Measurements from ENCODE around the gene NHLH1.
"Not testable (repeated sequence)": the region's sequence is repeated elsewhere in the genome, so short reads cannot be mapped to it uniquely, and the experiment has no call there.

Gene NHLH1

DNA sequence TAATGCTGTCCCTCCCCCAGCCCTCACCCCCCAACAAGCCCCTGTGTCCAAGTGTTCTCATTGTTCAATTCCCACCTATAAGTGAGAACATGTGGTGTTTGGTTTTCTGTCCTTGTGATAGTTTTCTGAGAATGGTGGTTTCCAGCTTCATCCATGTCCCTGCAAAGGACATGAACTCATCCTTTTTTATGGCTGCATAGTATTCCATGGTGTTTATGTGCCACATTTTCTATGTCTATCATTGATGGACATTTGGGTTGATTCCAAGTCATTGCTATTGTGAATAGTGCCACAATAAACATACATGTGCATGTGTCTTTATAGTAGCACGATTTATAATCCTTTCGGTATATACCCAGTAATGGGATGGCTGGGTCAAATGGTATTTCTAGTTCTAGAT, 17.9 kb downstream of the NHLH1 start:
- DNase-seq: not testable (repeated sequence)

DNA sequence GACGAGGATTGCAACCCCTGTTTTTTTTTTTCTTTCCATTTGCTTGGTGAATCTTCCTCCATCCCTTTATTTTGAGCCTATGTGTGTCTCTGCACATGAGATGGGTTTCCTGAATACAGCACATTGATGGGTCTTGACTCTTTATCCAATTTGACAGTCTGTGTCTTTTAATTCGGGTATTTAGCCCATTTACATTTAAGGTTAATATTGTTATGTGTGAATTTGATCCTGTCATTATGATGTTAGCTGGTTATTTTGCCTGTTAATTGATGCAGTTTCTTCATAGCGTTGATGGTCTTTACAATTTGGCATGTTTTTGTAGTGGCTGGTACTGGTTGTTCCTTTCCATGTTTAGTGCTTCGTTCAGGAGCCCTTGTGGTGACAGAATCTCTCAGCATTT, 21.5 kb downstream of the NHLH1 start:
- not testable (repeated sequence) for DNase-seq

DNA sequence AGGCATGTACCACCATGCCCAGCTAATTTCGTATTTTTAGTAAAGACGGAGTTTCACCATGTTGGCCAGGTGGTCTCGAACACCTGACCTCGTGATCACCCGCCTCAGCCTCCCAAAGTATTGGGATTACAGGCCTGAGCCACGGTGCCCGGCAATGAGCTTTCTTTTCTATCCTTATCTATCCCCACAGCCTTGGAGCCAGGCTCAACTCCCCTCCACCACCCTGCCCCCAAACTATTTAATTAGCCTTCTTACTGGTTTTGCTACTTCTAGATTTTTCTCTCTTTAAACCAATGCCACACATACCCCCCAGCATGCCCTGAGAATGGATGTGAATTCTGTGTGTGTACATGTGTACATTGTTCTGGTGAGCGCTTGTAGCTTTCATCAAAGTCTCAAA, 27.8 kb downstream of the NHLH1 start:
- no peak for DNase-seq

DNA sequence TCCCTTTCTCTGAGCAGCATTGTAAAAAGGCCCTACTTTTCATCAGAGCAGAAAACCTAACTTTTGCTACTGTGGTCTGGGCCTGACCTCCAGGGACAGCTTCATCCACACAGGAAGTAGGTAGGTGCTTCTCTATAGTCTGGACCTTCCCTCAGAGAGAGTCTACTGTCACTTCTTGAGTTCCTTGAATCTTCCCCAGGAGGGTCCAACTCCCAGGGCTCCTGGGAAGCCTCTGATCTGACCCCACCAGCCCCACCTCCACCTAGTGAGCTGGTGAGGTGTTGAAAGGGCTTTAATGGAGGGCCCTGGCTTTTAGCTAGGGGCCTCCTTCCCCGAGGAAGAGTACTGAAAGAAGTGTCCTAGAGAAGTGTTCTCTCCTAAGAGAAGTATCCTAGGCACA, 30.8 kb downstream of the NHLH1 start:
- DNase-seq: no peak

DNA sequence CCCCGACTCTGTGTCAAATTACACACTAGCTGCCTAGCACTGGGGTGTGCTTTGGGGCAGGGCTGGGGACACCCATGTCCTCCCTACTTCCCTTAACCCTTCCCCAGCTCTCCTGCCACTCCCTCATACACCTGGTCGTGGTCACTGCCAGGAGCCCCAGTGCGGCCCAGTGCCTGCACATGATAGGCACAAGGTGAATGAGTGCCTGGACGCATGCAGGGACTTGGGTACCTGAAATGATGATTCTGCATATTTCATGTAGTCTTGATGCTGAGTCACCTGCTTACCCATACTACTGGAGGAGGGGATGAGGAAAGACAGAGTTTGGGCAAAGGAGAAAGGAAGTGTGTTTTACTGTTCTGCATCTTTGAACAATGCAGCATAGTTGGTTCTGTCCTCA, 32.0 kb downstream of the NHLH1 start:
- no peak for DNase-seq

DNA sequence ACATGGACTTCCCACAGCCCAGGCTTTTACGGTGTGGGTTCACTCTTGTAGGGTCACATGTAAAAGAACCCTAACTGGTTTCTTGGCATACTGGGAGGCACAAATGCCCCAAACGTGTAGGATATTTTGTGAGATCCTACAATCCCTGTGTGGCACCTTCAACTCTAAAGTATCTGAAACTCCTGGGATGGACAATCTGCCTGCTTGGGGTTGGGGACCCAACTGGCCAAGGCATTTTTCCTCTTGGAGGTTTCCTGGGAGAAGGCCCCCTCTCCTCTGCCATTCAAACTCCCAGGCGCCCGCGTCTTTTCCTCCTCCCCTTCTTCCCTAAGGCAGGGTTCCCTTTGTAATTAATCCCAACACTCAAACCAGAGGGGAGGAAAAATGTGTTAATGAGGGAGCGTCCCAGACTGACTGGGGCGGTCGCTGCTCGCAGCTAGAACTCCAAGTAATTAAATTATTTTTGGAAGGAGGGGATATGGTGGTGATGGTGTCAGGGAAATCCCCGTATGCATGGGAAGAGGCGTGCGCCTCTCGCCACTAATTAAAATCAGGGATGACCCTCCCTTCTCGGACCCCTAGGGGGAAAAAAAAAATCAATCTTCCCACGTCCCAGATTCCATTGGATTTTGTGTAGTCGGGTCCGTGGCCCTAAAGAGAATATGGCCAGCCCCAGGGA, 32.8 kb downstream of the NHLH1 start:
- no peak for DNase-seq

DNA sequence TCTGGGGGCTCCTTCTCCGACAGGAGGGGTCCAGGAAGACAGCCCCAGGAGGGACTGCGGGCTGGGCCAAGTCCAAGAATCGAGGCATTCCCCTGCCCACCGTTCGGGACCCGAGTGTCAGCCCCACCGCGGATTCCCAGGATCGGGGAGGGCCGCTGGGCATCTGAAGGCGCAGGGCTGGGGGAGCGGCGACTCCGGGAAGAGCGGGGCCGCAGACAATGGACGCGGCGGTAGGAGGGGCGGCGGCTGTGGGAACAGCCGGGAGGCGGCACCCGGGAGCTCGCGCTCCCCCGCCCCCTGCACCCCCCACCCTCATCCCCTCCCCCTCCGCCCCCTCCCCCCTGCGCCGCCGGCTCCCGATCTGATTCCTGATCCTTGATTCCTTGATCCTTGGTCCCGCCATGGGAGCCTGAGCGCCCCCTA, 33.4 kb downstream of the NHLH1 start, which contains the start of gene VANGL2:
TSS of gene VANGL2 (plus strand) at position 342 of the 423 bp plus-strand sequence. CDS start 15,274 bp downstream, outside the sequence.
- peak; percentile 82 for DNase-seq

DNA sequence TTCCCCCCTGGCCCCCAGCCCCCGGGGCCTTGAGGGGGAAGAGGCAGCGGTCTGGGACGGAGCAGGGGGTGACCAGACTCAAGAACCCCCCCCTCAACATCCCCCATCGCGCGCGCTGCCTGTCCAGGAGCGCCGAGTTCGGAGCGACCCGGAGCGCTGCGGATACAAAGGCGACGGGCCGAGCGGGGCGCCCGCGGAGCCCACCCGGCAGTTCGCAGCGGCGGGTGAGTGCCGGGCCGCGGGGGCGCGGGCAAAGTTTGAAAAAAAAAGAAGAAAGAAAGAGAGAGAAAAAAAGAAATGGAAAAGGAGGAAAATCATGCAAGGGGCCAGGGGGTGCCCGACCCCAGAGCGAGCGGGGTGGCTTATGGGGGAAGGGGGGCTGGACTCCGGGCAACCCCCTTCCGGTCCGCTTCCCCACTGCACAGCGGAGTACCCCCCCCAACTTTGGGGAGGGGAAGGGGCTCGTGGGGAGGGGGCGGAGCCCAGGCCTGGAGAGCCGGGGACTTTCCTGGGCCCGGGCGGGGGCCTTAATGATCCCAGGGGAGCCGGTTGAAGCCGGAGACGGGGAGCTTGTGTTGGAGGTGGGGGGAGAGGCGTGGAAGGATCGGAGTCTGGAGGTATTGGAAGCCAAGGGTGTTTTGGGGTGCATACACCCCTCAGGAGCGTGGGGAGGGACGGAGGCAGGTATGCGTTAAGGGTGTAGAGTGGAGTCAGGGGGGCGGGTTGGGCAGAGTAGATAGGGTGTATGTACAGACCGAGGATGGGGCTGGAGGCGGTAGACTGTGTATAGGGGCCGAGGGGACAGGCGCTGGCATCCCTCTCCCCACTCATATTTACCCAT, 34.0 kb downstream of the NHLH1 start:
- DNase-seq: no peak

DNA sequence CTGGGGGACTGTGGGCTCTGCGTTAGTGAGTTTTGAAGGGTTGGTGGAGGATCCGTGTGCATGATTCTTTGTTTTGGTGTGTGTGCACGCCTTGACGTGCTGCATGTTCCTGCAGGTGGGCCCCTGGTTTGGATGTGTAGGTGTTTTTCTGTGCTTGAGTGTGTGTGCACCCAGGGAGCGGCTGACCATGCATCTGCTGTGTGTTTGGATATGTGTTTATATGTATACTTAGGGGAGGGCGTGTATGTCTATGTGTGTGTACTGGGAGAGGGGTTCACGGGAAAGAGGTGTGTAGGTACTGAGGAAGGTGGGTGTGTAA, 34.6 kb downstream of the NHLH1 start:
- no peak for DNase-seq

- no peak for DNase-seq
Measured at GRCh38 chr1:160402001-160402795, 35.3 kb downstream of the NHLH1 start.

DNA sequence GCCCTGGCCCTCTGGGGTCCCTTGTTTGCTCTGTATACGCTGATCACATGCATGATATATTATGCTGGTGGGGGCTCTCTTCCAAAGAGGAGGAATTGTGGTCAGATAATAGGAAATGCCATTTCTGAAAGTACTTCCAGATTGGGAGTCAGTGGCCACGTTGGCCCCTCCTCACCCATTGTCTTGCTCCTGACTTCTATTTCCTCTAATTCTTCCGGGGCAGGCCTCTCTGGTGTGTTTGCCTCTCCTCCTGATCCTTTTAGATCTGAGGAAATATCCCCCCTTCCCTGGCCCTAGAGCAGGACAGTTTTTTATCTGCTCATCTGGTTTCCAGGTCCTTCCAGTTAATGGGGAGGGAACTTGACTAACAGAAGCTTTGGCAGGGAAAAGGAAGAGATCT, 36.4 kb downstream of the NHLH1 start:
- DNase-seq: no peak

DNA sequence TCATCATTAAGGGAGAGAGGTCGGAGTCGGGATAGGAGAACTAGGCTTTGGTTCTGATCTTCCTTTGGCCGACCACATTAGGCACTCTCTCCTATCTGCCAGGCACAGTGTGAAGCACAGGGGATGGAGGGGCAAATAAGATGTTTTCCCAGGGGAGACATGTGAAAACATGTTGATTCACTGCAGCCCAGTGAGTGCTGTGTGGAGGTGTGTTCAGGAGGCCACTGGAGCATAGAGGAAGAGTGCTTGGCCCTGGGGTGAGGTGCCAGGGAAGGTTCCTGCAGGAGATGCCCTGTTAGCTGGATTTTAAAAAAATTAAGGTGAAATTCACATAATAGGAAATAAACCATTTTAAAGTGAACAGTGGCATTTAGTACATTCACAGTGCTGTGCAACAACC, 37.2 kb downstream of the NHLH1 start:
- no peak for DNase-seq

- no peak for DNase-seq
Measured at GRCh38 chr1:160405331-160405877, 38.5 kb downstream of the NHLH1 start.

- no peak for DNase-seq
Measured at GRCh38 chr1:160406131-160406968, 39.5 kb downstream of the NHLH1 start.

GRCh38 chr1:160407839-160408801, 41.2 kb downstream of the NHLH1 start:
- no peak for DNase-seq

DNA sequence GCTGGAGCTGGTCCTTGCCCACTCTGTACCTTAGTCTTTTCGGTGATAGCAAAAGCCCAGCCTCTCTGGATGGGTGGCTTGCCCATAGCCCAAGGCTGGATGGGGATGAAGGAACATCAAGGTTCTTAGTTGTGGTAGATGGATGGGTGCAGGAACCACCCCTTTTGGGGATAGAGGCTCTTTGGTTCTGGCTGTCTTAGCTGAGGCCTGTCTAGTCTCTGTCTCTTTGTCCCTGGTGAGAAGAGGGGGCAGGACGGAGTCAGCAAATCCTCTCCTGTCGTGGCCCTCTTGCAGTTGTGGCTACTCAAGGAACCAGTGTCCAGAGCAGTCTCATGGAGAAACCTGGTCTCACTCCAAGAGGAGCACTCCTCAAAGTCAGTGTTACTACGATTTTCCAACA, 42.0 kb downstream of the NHLH1 start:
- DNase-seq: no peak

DNA sequence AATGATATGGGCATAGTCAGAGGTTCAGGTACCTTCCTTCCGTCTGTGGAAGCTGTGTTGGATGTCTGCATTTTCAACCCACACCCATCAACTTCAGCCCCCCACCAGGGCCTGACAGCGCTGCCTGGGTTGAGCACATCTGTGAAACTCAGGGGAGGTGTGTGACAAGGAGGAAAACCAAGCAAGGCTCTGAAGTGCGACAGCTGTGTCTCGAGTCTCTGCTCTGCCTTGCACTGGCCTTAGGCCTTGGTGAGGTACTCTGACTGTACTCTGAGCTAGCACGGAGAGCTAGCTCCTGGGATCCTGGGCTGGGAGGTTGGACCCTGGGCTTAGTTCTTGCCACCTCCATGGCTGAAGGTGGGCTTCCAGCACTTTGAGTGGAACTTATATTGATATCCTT, 42.6 kb downstream of the NHLH1 start:
- DNase-seq: no peak

DNA sequence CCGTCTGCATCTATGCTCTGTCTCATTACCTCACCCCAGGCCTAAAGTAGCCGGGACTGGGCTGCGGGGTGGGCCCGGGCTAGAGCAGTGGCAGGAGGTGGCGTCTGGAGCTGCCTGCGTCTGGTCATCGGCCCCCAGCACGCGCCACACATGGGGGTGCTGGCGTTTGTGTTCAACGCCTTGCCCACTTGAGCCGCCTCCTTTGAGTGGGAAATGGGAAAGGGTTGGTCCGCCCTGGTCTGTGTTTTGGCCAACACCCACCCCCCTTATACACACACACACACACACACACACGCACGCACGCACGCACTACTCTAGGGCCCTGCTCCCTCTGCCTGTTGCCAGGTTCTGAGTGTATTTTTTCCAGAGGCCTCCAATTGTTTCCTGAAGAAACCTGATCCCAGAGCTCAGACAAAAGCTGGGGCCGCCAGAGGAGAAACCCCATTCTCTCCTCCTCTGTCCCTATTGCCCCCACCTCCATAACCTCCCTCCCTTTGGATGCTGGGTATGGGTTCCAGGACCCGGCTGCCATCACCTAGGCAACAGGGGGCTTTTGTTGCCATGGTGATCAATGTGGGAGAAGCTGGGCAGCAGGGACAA, 43.6 kb downstream of the NHLH1 start:
- DNase-seq: peak; percentile 44

- no peak for DNase-seq
Measured at GRCh38 chr1:160411271-160412027, 44.6 kb downstream of the NHLH1 start.

- DNase-seq: no peak
Measured at GRCh38 chr1:160412028-160412362, 45.1 kb downstream of the NHLH1 start.

Measured in NCI-H2227 treated with DMSO at 0.1 percent for 48 hours (cell line).